ENCODE data around the gene ARFIP2. TPM values are rescaled to one million over a fixed set of nuclear protein-coding genes. Genes with fewer than 3 reads are reported as not detected.

The ARFIP2 gene
- total RNA-seq, 2 donors from 2014 or later, result 52.1 to 62.8 TPM

- Histone ChIP-seq H3K4me1 (ENCODE audit: control insufficient read depth in 1 of 2, low read depth in 2 of 2) (no peaks in the 10 kb centered on the region), H3K36me3 (no peaks in the 10 kb centered on the region), H3K27me3 (replicated peaks; ENCODE audit: insufficient read depth) (no peaks in the 10 kb centered on the region), H3K4me3 (no peak overlapping the region), H3K27ac (no peak overlapping the region), H3K9me3 (no peaks in the 10 kb centered on the region)
- ATAC-seq (ENCODE audit: insufficient number of reproducible peaks, low FRiP score, low read depth), result no peak
- no peak for DNase-seq (ENCODE audit: low spot score)
- no peak for TF ChIP-seq CTCF (IDR thresholded peaks at IDR 0.05)
Observed at GRCh38 chr11:6488821-6489220, 7.7 kb upstream of the ARFIP2 start.

GRCh38 chr11:6488342-6488741, 7.2 kb upstream of the ARFIP2 start:
- DNase-seq (ENCODE audit: low spot score) (no peak), ATAC-seq (ENCODE audit: insufficient number of reproducible peaks, low FRiP score, low read depth) (no peak)
- no peak overlapping the region for H3K4me3 ChIP-seq
- no peaks in the 10 kb centered on the region for H3K36me3 ChIP-seq
- no peaks in the 10 kb centered on the region for H3K9me3 ChIP-seq
- H3K27me3 ChIP-seq (replicated peaks; ENCODE audit: insufficient read depth), result no peaks in the 10 kb centered on the region
- H3K27ac ChIP-seq, result no peak overlapping the region
- H3K4me1 ChIP-seq (ENCODE audit: control insufficient read depth in 1 of 2, low read depth in 2 of 2), result no peaks in the 10 kb centered on the region
- no peak for TF ChIP-seq CTCF (IDR thresholded peaks at IDR 0.05)

- Histone ChIP-seq H3K27me3 (replicated peaks; ENCODE audit: insufficient read depth) (no peaks in the 10 kb centered on the region), H3K4me1 (ENCODE audit: control insufficient read depth in 1 of 2, low read depth in 2 of 2) (peaks cover 8 to 9% of the 10 kb centered on the region in 2 donors), H3K9me3 (no peaks in the 10 kb centered on the region), H3K36me3 (no peaks in the 10 kb centered on the region), H3K27ac (no peak overlapping the region), H3K4me3 (no peak overlapping the region)
- DNase-seq (ENCODE audit: low spot score) (no peak), ATAC-seq (ENCODE audit: insufficient number of reproducible peaks, low FRiP score, low read depth) (no peak)
- TF ChIP-seq CTCF (IDR thresholded peaks at IDR 0.05), result no peak
Observed at GRCh38 chr11:6486938-6487337, 5.8 kb upstream of the ARFIP2 start.

GRCh38 chr11:6486256-6486655, 5.1 kb upstream of the ARFIP2 start:
- H3K4me3 ChIP-seq, result no peak overlapping the region
- no peaks in the 10 kb centered on the region for H3K36me3 ChIP-seq
- no peaks in the 10 kb centered on the region for H3K9me3 ChIP-seq
- DNase-seq (ENCODE audit: low spot score) (no peak), ATAC-seq (ENCODE audit: insufficient number of reproducible peaks, low FRiP score, low read depth) (no peak)
- H3K27me3 ChIP-seq (replicated peaks; ENCODE audit: insufficient read depth), result no peaks in the 10 kb centered on the region
- peaks cover 9 to 11% of the 10 kb centered on the region in 2 donors for H3K4me1 ChIP-seq (ENCODE audit: control insufficient read depth in 1 of 2, low read depth in 2 of 2)
- no peak overlapping the region for H3K27ac ChIP-seq
- no peak for TF ChIP-seq CTCF (IDR thresholded peaks at IDR 0.05)

- DNase-seq (ENCODE audit: low spot score) (no peak), ATAC-seq (ENCODE audit: insufficient number of reproducible peaks, low FRiP score, low read depth) (no peak)
- no peak for TF ChIP-seq CTCF (IDR thresholded peaks at IDR 0.05)
- Histone ChIP-seq H3K36me3 (no peaks in the 10 kb centered on the region), H3K27me3 (replicated peaks; ENCODE audit: insufficient read depth) (no peaks in the 10 kb centered on the region), H3K4me3 (no peak overlapping the region), H3K9me3 (no peaks in the 10 kb centered on the region), H3K27ac (no peak overlapping the region), H3K4me1 (ENCODE audit: control insufficient read depth in 1 of 2, low read depth in 2 of 2) (peaks cover 10 to 13% of the 10 kb centered on the region in 2 donors)
Observed at GRCh38 chr11:6485661-6486060, 4.5 kb upstream of the ARFIP2 start.
